HG03342 (cell line): ENCODE measurements around the gene FAM185A.
A peak's percentile ranks its signal among the peaks of the same experiment; 100 is the strongest.
"Not testable (repeated sequence)": the region's sequence is repeated elsewhere in the genome, so short reads cannot be mapped to it uniquely, and the experiment has no call there.

Experiments
- ATAC-seq: cut with Tn5 transposase; IDR thresholded peaks from one replicate; pipeline ENCODE4 v1.9.1; 2021; ENCODE audit warnings: mild to moderate bottlenecking, moderate library complexity; ENCODE audit not compliant: unreplicated experiment

FAM185A gene

DNA sequence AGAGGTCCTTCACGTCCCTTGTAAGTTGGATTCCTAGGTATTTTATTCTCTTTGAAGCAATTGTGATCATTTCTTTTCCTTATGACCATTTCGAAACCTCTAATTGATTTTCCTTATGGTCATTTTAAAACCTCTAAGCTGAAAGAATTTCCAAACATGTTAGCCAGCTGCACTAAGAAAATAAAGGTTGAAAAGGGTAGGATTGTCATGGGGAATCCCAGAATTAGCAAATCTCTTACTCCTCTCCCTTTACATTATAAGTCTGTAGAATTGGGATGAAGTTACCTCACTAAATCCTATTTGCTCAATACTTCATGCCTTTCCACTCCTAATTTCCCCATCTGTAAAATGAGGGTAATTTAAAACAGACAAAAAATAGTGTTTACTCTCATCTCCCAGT lies 79.5 kb downstream of the FAM185A start:
- ATAC-seq: no peak

GRCh38 chr7:102829075-102829474 lies 80.3 kb downstream of the FAM185A start:
- ATAC-seq: no peak

- ATAC-seq: no peak
These were observed 81.4 kb downstream of the FAM185A start for GRCh38 chr7:102830197-102830596.

DNA sequence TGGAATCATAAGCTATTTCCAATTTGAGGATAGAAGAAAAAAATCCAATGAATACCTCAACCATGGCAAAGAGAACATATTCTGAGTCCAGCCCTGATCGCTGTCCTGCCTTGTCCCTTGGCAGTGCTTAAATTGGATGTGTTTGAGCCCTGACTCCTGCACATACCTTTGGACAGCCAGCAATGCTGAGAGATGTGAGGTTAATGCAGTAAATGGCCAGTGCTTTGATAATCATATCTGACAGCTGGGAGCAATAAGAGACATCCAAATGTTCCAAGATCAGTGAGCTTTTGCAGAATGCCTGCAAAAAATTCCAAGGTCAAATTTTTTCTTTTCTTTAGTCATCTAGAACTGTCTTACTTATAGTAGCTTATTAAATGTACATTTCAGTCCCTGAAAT lies 83.9 kb downstream of the FAM185A start:
- no peak for ATAC-seq

- no peak for ATAC-seq
These were observed 84.5 kb downstream of the FAM185A start for GRCh38 chr7:102833343-102833742.

GRCh38 chr7:102834466-102834865 lies 85.7 kb downstream of the FAM185A start:
- ATAC-seq: no peak

- peak; percentile 79 for ATAC-seq
These were observed 86.2 kb downstream of the FAM185A start for GRCh38 chr7:102834999-102835398.

- ATAC-seq: no peak
These were observed 87.6 kb downstream of the FAM185A start for GRCh38 chr7:102836191-102836919.

DNA sequence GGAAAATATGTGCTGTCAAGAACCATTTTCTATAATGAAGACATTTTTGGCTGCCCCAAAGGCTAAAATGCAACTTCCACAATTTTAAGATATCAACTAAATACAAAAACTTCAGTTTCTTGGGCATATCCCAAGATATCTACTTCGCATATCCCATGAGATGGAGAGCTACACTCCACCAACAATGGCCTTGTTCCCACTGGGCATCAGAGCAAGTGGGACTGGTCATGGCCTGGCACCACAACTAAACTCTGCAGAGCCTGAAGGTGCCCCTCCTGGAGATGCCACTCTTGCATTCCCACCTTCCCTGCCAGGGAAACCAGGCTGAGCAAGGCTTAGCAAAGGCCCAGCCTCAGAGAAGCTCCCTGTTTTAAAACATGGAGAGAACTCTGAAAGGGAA lies 88.2 kb downstream of the FAM185A start:
- no peak for ATAC-seq

DNA sequence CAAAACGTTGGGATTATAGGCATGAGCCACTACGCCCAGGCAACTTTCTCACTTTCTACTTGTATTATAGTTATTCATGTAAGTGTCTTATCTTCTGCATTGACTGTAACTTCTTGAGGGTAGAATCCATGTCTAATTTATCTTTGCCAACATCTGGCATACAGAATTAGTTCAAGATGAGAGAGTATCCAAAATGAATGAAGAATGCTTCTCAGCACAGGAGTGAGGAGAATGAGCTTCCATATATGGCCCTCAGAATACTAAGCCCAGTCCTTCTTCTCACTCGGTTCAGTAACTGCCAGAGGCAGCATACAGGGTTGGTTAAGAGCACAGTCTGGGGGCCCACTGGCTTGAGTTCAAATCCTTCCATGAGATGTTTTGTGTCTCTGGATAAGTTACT lies 89.0 kb downstream of the FAM185A start:
- ATAC-seq: no peak

GRCh38 chr7:102838572-102839101 lies 89.8 kb downstream of the FAM185A start:
- not testable (repeated sequence) for ATAC-seq

GRCh38 chr7:102840404-102840803 lies 91.6 kb downstream of the FAM185A start:
- ATAC-seq: no peak

- no peak for ATAC-seq
These were observed 92.5 kb downstream of the FAM185A start for GRCh38 chr7:102841290-102841689.

DNA sequence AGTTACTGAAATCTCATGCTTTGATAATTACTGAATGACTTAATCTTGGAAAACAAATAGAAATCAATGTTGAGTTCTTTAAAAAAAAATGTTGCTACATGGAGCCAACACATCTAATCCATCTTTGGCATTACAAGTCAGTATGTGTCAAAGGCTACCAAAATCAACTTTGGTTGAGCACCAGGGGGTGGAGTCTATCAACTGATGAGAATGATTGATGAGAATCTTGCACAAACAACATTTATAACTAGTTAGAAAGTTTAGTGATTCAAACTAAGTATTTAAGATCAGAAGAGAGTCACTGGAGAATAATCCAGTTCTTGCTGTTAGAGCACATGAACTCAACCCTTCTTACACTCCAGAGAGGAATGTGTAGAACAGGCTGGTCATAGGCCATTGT lies 93.5 kb downstream of the FAM185A start:
- ATAC-seq: no peak

- peak; percentile 79 for ATAC-seq
These were observed 95.1 kb downstream of the FAM185A start for GRCh38 chr7:102843850-102844249.

GRCh38 chr7:102845346-102845745 lies 96.5 kb downstream of the FAM185A start:
- ATAC-seq: no peak

- no peak for ATAC-seq
These were observed 100.3 kb downstream of the FAM185A start for GRCh38 chr7:102849079-102849478.

GRCh38 chr7:102849538-102849937 lies 100.7 kb downstream of the FAM185A start:
- no peak for ATAC-seq

DNA sequence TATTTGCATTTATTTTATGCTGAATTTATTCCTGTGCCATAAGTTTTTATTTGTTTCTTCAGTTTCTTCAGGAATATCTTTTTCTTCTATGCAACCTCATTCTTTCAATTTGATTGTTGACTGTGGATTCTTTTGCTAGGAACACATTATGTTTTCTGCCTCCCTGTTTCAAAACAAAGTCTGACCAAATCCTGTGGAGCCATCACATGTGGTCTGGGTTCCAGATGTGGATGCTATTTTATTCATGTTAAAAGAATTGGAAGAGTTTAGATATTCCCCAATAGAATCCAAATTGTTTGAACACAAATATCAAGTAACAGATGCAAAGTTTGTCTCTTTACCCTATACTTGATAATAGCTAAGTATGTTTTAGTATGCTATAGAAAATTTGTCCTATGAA lies 107.2 kb downstream of the FAM185A start:
- ATAC-seq: no peak
